Epithelial cell of alveolus of lung (primary cell): Measurements from ENCODE around the gene RAB39B. TPM values are rescaled to one million over a fixed set of nuclear protein-coding genes. Genes with fewer than 3 reads are reported as not detected.

Source experiments
- total RNA-seq: library from RNA; depleted of rRNA; stranded (reverse); fragments of >200 nt; gene quantifications from 2 replicates; pipeline ENCODE4 v1.2.1, GENCODE V29; 2015

Gene RAB39B
- 1.7 TPM in 1 of 2 replicates, not detected in the other for total RNA-seq

GRCh38 chrX:155263854-155264628, at the start of gene RAB39B:
TSS of gene RAB39B (minus strand) at chrX:155264491. CDS start at chrX:155264288, 203 bp downstream.

GRCh38 chrX:155216179-155216939, 47.9 kb downstream of the RAB39B start, which contains the start of gene VBP1:
TSS of gene VBP1 (plus strand) at chrX:155216460. CDS start at chrX:155216483, 23 bp downstream.

Other genes starting within 250 kb of the RAB39B start
- gene F8, start 241.8 kb downstream of the RAB39B start, total RNA-seq: 1.7 and 12.6 TPM in 2 replicates
- gene FUNDC2, start 237.6 kb downstream of the RAB39B start, total RNA-seq: 25.5 and 49.0 TPM in 2 replicates
- gene CMC4, start 193.4 kb downstream of the RAB39B start, total RNA-seq: 8.4 and 10.1 TPM in 2 replicates
- gene MTCP1, start 193.4 kb downstream of the RAB39B start, total RNA-seq: 0.78 and 0.96 TPM in 2 replicates
- gene BRCC3, start 193.0 kb downstream of the RAB39B start, total RNA-seq: 6.5 and 8.2 TPM in 2 replicates
- gene VBP1, start 48.0 kb downstream of the RAB39B start, total RNA-seq: 44.5 and 51.5 TPM in 2 replicates
- 0.39 and 0.88 TPM in 2 replicates for gene CLIC2, start 70.1 kb upstream of the RAB39B start, total RNA-seq
- not detected in 2 replicates for gene F8A2, start 117.6 kb upstream of the RAB39B start, total RNA-seq
- gene F8A3, start 194.1 kb upstream of the RAB39B start, total RNA-seq: 2.2 TPM in 1 of 2 replicates, not detected in the other